Measurements from ENCODE around the gene SORBS2. TPM values are rescaled to one million over a fixed set of nuclear protein-coding genes. Genes with fewer than 3 reads are reported as not detected.

Gene SORBS2
- total and polyA plus RNA-seq, 2 experiments from 2014 or later = 0.32 to 1.5 TPM

DNA sequence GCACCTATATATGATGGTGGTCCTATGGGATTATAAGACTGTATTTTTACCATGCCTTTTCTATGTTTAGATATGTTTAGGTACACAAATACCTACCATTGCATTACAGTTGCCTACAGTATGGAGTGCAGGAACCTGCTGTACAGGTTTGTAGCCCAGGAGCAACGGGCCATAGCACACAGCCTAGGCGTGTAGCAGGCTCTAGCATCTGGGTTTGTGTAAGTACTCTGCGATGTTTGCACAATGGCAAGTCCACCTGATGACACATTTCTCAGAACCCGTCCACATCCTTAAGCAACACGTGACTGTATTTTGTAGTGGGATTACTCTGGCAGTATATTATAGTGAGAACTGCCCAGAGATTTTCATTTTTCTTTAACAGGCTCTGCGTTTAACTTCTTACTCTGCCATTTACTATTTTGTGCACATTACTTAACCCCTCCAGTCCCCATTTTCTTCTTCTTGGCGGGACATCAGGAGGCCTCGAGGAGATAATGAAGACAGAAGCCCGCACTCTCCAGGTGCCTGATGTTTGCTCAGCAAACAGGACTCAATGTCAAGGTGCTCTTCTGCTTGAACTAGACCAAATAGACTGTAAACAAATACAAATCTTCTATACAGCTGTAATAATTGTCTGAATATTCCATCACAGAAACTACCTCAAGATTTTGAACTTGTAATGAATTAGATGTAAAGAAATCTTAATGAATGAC lies 174.7 kb downstream of the SORBS2 start:
- H3K4me2 ChIP-seq (ENCODE audit: unreplicated experiment) = no peak overlapping the region
- no peak overlapping the region for H3K27ac ChIP-seq
- WGBS, 2 experiments (ENCODE audit: low coverage in 1 of 2, low lambda C conversion rate in 2 of 2, missing lambda C conversion rate in 2 of 2) = 45 to 52% methylated on average over 9 of the region's 9 CpGs
- no peaks in the 10 kb centered on the region for H4K20me1 ChIP-seq (ENCODE audit: insufficient read depth)
- TF ChIP-seq EZH2phosphoT487 (IDR thresholded peaks at IDR 0.05; ENCODE audit: insufficient read depth, low read depth) (no peak), EZH2 (IDR thresholded peaks at IDR 0.05; ENCODE audit: insufficient read depth, poor library complexity, severe bottlenecking) (no peak)
- H3K27me3 ChIP-seq (replicated peaks; ENCODE audit: insufficient read depth) = peaks cover 30% of the 10 kb centered on the region
- H3K9me2 ChIP-seq (ENCODE audit: insufficient read depth) = no peaks in the 10 kb centered on the region
- H3K79me2 ChIP-seq (ENCODE audit: insufficient read depth) = no peaks in the 10 kb centered on the region
- in situ Hi-C loops (cut with MboI) = no loop called here
- H3K9ac ChIP-seq = no peak overlapping the region
- H3K4me3 ChIP-seq = no peak overlapping the region
- H3K9me3 ChIP-seq (ENCODE audit: low read depth) = no peaks in the 10 kb centered on the region
- H3F3A ChIP-seq (ENCODE audit: insufficient read depth) = no peaks in the 10 kb centered on the region
- no peaks in the 10 kb centered on the region for H3K36me3 ChIP-seq (ENCODE audit: low read depth)
- 0 out of 2 replicates have a peak, but pooled peaks cover 4% of the 10 kb centered on the region for H3K4me1 ChIP-seq (ENCODE audit: insufficient read depth)
- no peak for DNase-seq
- H2AFZ ChIP-seq = no peak overlapping the region

DNA sequence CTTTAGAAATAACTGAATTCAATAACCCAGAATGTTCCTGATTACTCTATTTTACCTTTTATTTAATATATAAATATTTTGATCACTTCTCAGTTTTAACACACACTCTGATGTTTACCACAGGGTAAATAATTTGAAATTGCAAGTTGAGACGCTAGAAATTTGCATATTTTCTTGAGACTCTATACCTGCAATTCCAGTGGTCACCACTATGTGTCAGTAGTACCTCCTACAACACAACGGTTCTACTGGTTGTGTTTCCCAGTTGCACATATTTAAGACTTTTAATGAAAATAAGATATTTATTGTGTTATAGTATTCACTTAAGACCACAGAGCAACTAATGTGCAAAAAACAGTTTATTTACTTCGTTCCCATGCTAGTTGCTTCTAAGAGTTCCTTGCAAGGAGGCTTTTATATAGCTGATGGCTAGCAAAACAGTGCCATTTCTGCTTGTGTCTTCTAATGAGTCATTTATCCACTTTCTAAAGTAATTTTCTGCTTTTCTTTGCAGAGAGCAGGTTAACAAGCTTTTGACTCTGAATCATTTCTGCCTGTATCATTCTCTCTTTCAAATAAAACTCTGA lies 177.8 kb downstream of the SORBS2 start:
- H3K9me2 ChIP-seq (ENCODE audit: insufficient read depth) = no peaks in the 10 kb centered on the region
- 46 to 50% methylated on average over 3 of the region's 3 CpGs for WGBS, 2 experiments (ENCODE audit: low coverage in 1 of 2, low lambda C conversion rate in 2 of 2, missing lambda C conversion rate in 2 of 2)
- H3K4me1 ChIP-seq (ENCODE audit: insufficient read depth) = 0 out of 2 replicates have a peak, but pooled peaks cover under 1% of the 10 kb centered on the region
- no peaks in the 10 kb centered on the region for H3K9me3 ChIP-seq (ENCODE audit: low read depth)
- in situ Hi-C loops (cut with MboI) = no loop called here
- no peak for DNase-seq
- H3K4me2 ChIP-seq (ENCODE audit: unreplicated experiment) = no peak overlapping the region
- H3F3A ChIP-seq (ENCODE audit: insufficient read depth) = no peaks in the 10 kb centered on the region
- H2AFZ ChIP-seq = no peak overlapping the region
- H3K36me3 ChIP-seq (ENCODE audit: low read depth) = no peaks in the 10 kb centered on the region
- peaks cover 15% of the 10 kb centered on the region for H3K27me3 ChIP-seq (replicated peaks; ENCODE audit: insufficient read depth)
- H4K20me1 ChIP-seq (ENCODE audit: insufficient read depth) = no peaks in the 10 kb centered on the region
- H3K4me3 ChIP-seq = no peak overlapping the region
- no peak for TF ChIP-seq EZH2 (IDR thresholded peaks at IDR 0.05; ENCODE audit: insufficient read depth, poor library complexity, severe bottlenecking)
- no peak for TF ChIP-seq EZH2phosphoT487 (IDR thresholded peaks at IDR 0.05; ENCODE audit: insufficient read depth, low read depth)
- no peak overlapping the region for H3K27ac ChIP-seq
- H3K9ac ChIP-seq = no peak overlapping the region
- H3K79me2 ChIP-seq (ENCODE audit: insufficient read depth) = no peaks in the 10 kb centered on the region

DNA sequence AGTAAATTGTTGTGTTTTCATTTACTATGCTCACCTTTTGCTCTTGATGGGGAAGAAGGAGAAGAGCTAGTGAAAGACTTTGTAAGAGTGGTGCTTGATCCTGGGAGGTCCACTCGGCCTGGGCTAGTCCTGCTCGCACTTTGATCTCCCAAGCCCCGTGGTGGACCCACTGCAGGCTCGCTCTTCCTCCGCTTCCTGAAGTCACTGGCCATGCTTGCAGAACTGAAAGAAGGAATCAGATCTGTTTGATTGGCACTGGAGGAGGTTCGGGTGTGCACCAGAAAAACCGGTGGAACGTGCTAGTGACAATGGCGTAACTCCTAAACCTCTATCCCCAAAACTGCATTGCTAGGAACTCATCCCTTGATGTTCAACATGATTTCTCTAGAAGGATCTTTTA lies 185.2 kb downstream of the SORBS2 start:
- H3K36me3 ChIP-seq (ENCODE audit: low read depth) = no peaks in the 10 kb centered on the region
- no peaks in the 10 kb centered on the region for H3K9me2 ChIP-seq (ENCODE audit: insufficient read depth)
- H3K4me3 ChIP-seq = no peak overlapping the region
- in situ Hi-C loops (cut with MboI) = no loop called here
- H3K4me2 ChIP-seq (ENCODE audit: unreplicated experiment) = no peak overlapping the region
- no peaks in the 10 kb centered on the region; the same call in 1 of the 2 replicates for H3K27me3 ChIP-seq (replicated peaks; ENCODE audit: insufficient read depth)
- H3K79me2 ChIP-seq (ENCODE audit: insufficient read depth) = no peaks in the 10 kb centered on the region
- H3K9me3 ChIP-seq (ENCODE audit: low read depth) = no peaks in the 10 kb centered on the region
- no peaks in the 10 kb centered on the region for H3F3A ChIP-seq (ENCODE audit: insufficient read depth)
- TF ChIP-seq EZH2 (IDR thresholded peaks at IDR 0.05; ENCODE audit: insufficient read depth, poor library complexity, severe bottlenecking) (no peak), EZH2phosphoT487 (IDR thresholded peaks at IDR 0.05; ENCODE audit: insufficient read depth, low read depth) (no peak)
- no peaks in the 10 kb centered on the region for H3K4me1 ChIP-seq (ENCODE audit: insufficient read depth)
- no peak overlapping the region for H3K9ac ChIP-seq
- H4K20me1 ChIP-seq (ENCODE audit: insufficient read depth) = no peaks in the 10 kb centered on the region
- H2AFZ ChIP-seq = no peak overlapping the region
- no peak for DNase-seq
- WGBS, 2 experiments (ENCODE audit: low coverage in 1 of 2, low lambda C conversion rate in 2 of 2, missing lambda C conversion rate in 2 of 2) = 85 to 87% methylated on average over 9 of the region's 9 CpGs
- H3K27ac ChIP-seq = no peak overlapping the region

DNA sequence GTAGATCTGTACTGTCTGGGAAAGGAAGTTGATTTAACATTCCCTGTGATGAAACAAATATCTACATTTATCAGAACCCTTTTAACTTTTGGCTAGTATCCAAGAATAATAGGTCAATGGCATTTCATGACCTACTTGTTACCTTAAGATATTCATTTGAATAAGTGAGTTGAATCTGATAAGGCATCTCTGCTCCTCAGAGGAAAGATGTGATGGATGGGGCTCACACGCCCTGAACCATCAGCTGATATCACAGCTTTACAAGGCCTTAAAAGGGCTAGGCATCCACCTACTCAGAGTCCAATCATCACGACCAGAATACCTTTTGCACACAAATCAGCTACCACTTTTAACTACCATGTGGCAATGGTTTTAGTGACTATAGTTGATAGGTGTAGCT lies 186.5 kb downstream of the SORBS2 start:
- Histone ChIP-seq H3K4me3 (no peak overlapping the region), H3K9me3 (ENCODE audit: low read depth) (no peaks in the 10 kb centered on the region), H4K20me1 (ENCODE audit: insufficient read depth) (no peaks in the 10 kb centered on the region), H3K9ac (no peak overlapping the region), H3K27me3 (replicated peaks; ENCODE audit: insufficient read depth) (no peaks in the 10 kb centered on the region; the same call in 1 of the 2 replicates), H3K4me2 (ENCODE audit: unreplicated experiment) (no peak overlapping the region), H3F3A (ENCODE audit: insufficient read depth) (no peaks in the 10 kb centered on the region), H3K27ac (no peak overlapping the region), H3K79me2 (ENCODE audit: insufficient read depth) (no peaks in the 10 kb centered on the region), H3K9me2 (ENCODE audit: insufficient read depth) (no peaks in the 10 kb centered on the region), H3K4me1 (ENCODE audit: insufficient read depth) (no peaks in the 10 kb centered on the region), H3K36me3 (ENCODE audit: low read depth) (no peaks in the 10 kb centered on the region), H2AFZ (no peak overlapping the region)
- 33 to 46% methylated on average over 2 of the region's 2 CpGs for WGBS, 2 experiments (ENCODE audit: low coverage in 1 of 2, low lambda C conversion rate in 2 of 2, missing lambda C conversion rate in 2 of 2)
- in situ Hi-C loops (cut with MboI) = no loop called here
- no peak for TF ChIP-seq EZH2phosphoT487 (IDR thresholded peaks at IDR 0.05; ENCODE audit: insufficient read depth, low read depth)
- no peak for TF ChIP-seq EZH2 (IDR thresholded peaks at IDR 0.05; ENCODE audit: insufficient read depth, poor library complexity, severe bottlenecking)
- DNase-seq = no peak

Data from GM23248 (cell line).